GM19099 (cell line): Measurements from ENCODE around the gene PPARD.

ENCODE experiments used
- POLR2A ChIP-seq: IDR thresholded peaks from 3 replicates; pipeline ENCODE4 v1.6.1; 2011; ENCODE audit warnings: low read depth; ENCODE audit not compliant: insufficient read length; ENCODE audit errors: extremely low read depth

Gene PPARD

GRCh38 chr6:35343092-35343834, 905 bp downstream of the PPARD start:
- TF ChIP-seq POLR2A = no peak

- TF ChIP-seq POLR2A = no peak
These were observed 1.6 kb downstream of the PPARD start for GRCh38 chr6:35343835-35344550.

GRCh38 chr6:35351422-35351821, 9.1 kb downstream of the PPARD start:
- TF ChIP-seq POLR2A = no peak

GRCh38 chr6:35352735-35353134, 10.4 kb downstream of the PPARD start:
- TF ChIP-seq POLR2A = no peak

GRCh38 chr6:35354361-35355135, 12.2 kb downstream of the PPARD start:
- TF ChIP-seq POLR2A = no peak

- TF ChIP-seq POLR2A = no peak
These were observed 14.0 kb downstream of the PPARD start for GRCh38 chr6:35356391-35356790.

GRCh38 chr6:35357677-35358076, 15.3 kb downstream of the PPARD start:
- no peak for TF ChIP-seq POLR2A

- TF ChIP-seq POLR2A = no peak
These were observed 15.7 kb downstream of the PPARD start for GRCh38 chr6:35358086-35358485.

- no peak for TF ChIP-seq POLR2A
These were observed 17.0 kb downstream of the PPARD start for GRCh38 chr6:35359346-35359743.

- no peak for TF ChIP-seq POLR2A
These were observed 17.5 kb downstream of the PPARD start for GRCh38 chr6:35359744-35360348.

- no peak for TF ChIP-seq POLR2A
These were observed 18.2 kb downstream of the PPARD start for GRCh38 chr6:35360349-35361138.

GRCh38 chr6:35362200-35362599, 19.8 kb downstream of the PPARD start:
- TF ChIP-seq POLR2A = no peak

GRCh38 chr6:35363293-35363750, 21.0 kb downstream of the PPARD start:
- no peak for TF ChIP-seq POLR2A

- TF ChIP-seq POLR2A = no peak
These were observed 23.3 kb downstream of the PPARD start for GRCh38 chr6:35365594-35366203.
